Measurements from ENCODE around the gene ACOXL. TPM values are rescaled to one million over a fixed set of nuclear protein-coding genes. Genes with fewer than 3 reads are reported as not detected.

ACOXL gene
- total RNA-seq, 1 experiment from 2014 or later: not detected

- no peak for DNase-seq
- Histone ChIP-seq H3K27me3 (no peaks in the 10 kb centered on the region; the same call in 1 of the 2 replicates), H3K4me3 (no peak overlapping the region), H3K36me3 (no peaks in the 10 kb centered on the region), H3K9me3 (no peaks in the 10 kb centered on the region)
Observed at GRCh38 chr2:110742412-110742811, 10.0 kb downstream of the ACOXL start.

GRCh38 chr2:110743600-110743999 lies 11.2 kb downstream of the ACOXL start:
- DNase-seq: no peak
- Histone ChIP-seq H3K36me3 (no peaks in the 10 kb centered on the region), H3K9me3 (no peaks in the 10 kb centered on the region), H3K27me3 (peaks cover 9% of the 10 kb centered on the region), H3K4me3 (no peak overlapping the region)

GRCh38 chr2:110744429-110744828 lies 12.1 kb downstream of the ACOXL start:
- Histone ChIP-seq H3K27me3 (peaks cover 15% of the 10 kb centered on the region), H3K36me3 (no peaks in the 10 kb centered on the region), H3K9me3 (no peaks in the 10 kb centered on the region), H3K4me3 (no peak overlapping the region)
- DNase-seq: no peak

GRCh38 chr2:110745048-110745447 lies 12.7 kb downstream of the ACOXL start:
- DNase-seq: no peak
- H3K27me3 ChIP-seq: peaks cover 15% of the 10 kb centered on the region

GRCh38 chr2:110746586-110747521 lies 14.5 kb downstream of the ACOXL start:
- no peaks in the 10 kb centered on the region for H3K36me3 ChIP-seq
- H3K4me3 ChIP-seq: no peak overlapping the region
- no peaks in the 10 kb centered on the region for H3K9me3 ChIP-seq
- peaks cover 15% of the 10 kb centered on the region for H3K27me3 ChIP-seq
- DNase-seq: no peak

More at GRCh38 chr2:110745048-110745447, 12.7 kb downstream of the ACOXL start:
- H3K4me3 ChIP-seq: no peak overlapping the region
- no peaks in the 10 kb centered on the region for H3K36me3 ChIP-seq
- no peaks in the 10 kb centered on the region for H3K9me3 ChIP-seq

- Histone ChIP-seq H3K36me3 (no peaks in the 10 kb centered on the region), H3K9me3 (no peaks in the 10 kb centered on the region), H3K27me3 (peaks cover 15% of the 10 kb centered on the region), H3K4me3 (no peak overlapping the region)
- no peak for DNase-seq
Observed at GRCh38 chr2:110747522-110748488, 15.4 kb downstream of the ACOXL start.

- H3K27me3 ChIP-seq: peaks cover 15% of the 10 kb centered on the region
- H3K36me3 ChIP-seq: no peaks in the 10 kb centered on the region
- H3K9me3 ChIP-seq: no peaks in the 10 kb centered on the region
- no peak for DNase-seq
- no peak overlapping the region for H3K4me3 ChIP-seq
Observed at GRCh38 chr2:110748489-110748867, 16.1 kb downstream of the ACOXL start.

- no peaks in the 10 kb centered on the region for H3K9me3 ChIP-seq
- H3K36me3 ChIP-seq: no peaks in the 10 kb centered on the region
- peaks cover 15% of the 10 kb centered on the region for H3K27me3 ChIP-seq
- no peak for DNase-seq
- H3K4me3 ChIP-seq: no peak overlapping the region
Observed at GRCh38 chr2:110751642-110752041, 19.3 kb downstream of the ACOXL start.

GRCh38 chr2:110752871-110753270 lies 20.5 kb downstream of the ACOXL start:
- Histone ChIP-seq H3K36me3 (no peaks in the 10 kb centered on the region), H3K9me3 (no peaks in the 10 kb centered on the region)
- DNase-seq: no peak

GRCh38 chr2:110755491-110756078 lies 23.2 kb downstream of the ACOXL start:
- Histone ChIP-seq H3K36me3 (no peaks in the 10 kb centered on the region), H3K4me3 (no peak overlapping the region), H3K9me3 (peaks cover 9% of the 10 kb centered on the region), H3K27me3 (no peaks in the 10 kb centered on the region)
- no peak for DNase-seq

More at GRCh38 chr2:110752871-110753270, 20.5 kb downstream of the ACOXL start:
- H3K4me3 ChIP-seq: no peak overlapping the region
- peaks cover 12% of the 10 kb centered on the region for H3K27me3 ChIP-seq

- H3K4me3 ChIP-seq: no peak overlapping the region
- peaks cover 14% of the 10 kb centered on the region for H3K9me3 ChIP-seq
Observed at GRCh38 chr2:110759411-110759810, 27.0 kb downstream of the ACOXL start.

GRCh38 chr2:110764931-110765330 lies 32.6 kb downstream of the ACOXL start:
- Histone ChIP-seq H3K4me3 (no peak overlapping the region), H3K36me3 (no peaks in the 10 kb centered on the region), H3K27me3 (no peaks in the 10 kb centered on the region; the same call in 1 of the 2 replicates), H3K9me3 (peaks cover 7% of the 10 kb centered on the region)
- no peak for DNase-seq

More at GRCh38 chr2:110759411-110759810, 27.0 kb downstream of the ACOXL start:
- Histone ChIP-seq H3K27me3 (no peaks in the 10 kb centered on the region), H3K36me3 (no peaks in the 10 kb centered on the region)
- no peak for DNase-seq

- DNase-seq: no peak
- H3K36me3 ChIP-seq: no peaks in the 10 kb centered on the region
- peaks cover 4% of the 10 kb centered on the region; the same call in 1 of the 2 replicates for H3K9me3 ChIP-seq
- H3K4me3 ChIP-seq: no peak overlapping the region
- no peaks in the 10 kb centered on the region; the same call in 1 of the 2 replicates for H3K27me3 ChIP-seq
Observed at GRCh38 chr2:110766291-110766690, 33.9 kb downstream of the ACOXL start.

- Histone ChIP-seq H3K27me3 (no peaks in the 10 kb centered on the region; the same call in 1 of the 2 replicates), H3K36me3 (no peaks in the 10 kb centered on the region), H3K4me3 (no peak overlapping the region), H3K9me3 (0 out of 2 replicates have a peak, but pooled peaks cover 2% of the 10 kb centered on the region)
- no peak for DNase-seq
Observed at GRCh38 chr2:110768591-110768990, 36.2 kb downstream of the ACOXL start.

- peak; percentile 29 for DNase-seq
- no peaks in the 10 kb centered on the region for H3K36me3 ChIP-seq
- 0 out of 2 replicates have a peak, but pooled peaks cover 2% of the 10 kb centered on the region for H3K9me3 ChIP-seq
- no peaks in the 10 kb centered on the region; the same call in 1 of the 2 replicates for H3K27me3 ChIP-seq
- no peak overlapping the region for H3K4me3 ChIP-seq
Observed at GRCh38 chr2:110770404-110770958, 38.1 kb downstream of the ACOXL start.

- DNase-seq: peak; percentile 89
- no peaks in the 10 kb centered on the region; the same call in 1 of the 2 replicates for H3K9me3 ChIP-seq
- no peak overlapping the region for H3K4me3 ChIP-seq
- H3K27me3 ChIP-seq: no peaks in the 10 kb centered on the region; the same call in 1 of the 2 replicates
- H3K36me3 ChIP-seq: no peaks in the 10 kb centered on the region
Observed at GRCh38 chr2:110770959-110771431, 38.6 kb downstream of the ACOXL start.
